ENCODE measurements around the gene HNRNPF.
"Not testable (repeated sequence)": the region's sequence is repeated elsewhere in the genome, so short reads cannot be mapped to it uniquely, and the experiment has no call there.

DNA sequence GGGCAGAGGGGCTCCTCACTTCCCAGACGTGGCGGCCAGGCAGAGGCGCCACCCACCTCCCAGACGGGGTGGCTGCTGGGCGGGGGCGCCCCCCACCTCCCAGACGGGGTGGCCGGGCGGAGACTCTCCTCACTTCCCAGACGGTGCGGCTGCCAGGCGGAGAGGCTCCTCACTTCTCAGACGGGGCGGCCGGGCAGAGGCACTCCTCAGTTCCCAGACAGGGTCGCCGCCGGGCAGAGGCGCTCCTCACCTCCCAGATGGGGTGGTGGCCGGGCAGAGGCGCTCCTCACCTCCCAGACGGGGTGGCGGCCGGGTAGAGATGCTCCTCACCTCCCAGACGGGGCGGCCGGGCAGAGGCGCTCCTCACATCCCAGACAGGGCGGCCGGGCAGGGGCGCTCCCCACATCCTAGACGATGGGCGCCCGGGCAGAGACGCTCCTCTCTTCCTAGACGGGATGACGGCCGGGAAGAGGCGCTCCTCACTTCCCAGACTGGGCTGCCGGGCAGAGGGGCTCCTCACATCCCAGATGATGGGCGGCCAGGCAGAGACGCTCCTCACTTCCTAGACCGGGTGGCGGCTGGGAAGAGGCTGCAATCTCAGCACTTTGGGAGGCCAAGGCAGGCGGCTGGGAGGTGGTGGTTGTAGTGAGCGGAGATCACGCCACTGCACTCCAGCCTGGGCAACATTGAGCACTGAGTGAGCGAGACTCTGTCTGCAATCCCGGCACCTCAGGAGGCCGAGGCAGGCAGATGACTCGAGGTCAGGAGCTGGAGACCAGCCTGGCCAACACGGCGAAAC lies 37.4 kb upstream of the HNRNPF start:
- TF ChIP-seq, protein P1, sequence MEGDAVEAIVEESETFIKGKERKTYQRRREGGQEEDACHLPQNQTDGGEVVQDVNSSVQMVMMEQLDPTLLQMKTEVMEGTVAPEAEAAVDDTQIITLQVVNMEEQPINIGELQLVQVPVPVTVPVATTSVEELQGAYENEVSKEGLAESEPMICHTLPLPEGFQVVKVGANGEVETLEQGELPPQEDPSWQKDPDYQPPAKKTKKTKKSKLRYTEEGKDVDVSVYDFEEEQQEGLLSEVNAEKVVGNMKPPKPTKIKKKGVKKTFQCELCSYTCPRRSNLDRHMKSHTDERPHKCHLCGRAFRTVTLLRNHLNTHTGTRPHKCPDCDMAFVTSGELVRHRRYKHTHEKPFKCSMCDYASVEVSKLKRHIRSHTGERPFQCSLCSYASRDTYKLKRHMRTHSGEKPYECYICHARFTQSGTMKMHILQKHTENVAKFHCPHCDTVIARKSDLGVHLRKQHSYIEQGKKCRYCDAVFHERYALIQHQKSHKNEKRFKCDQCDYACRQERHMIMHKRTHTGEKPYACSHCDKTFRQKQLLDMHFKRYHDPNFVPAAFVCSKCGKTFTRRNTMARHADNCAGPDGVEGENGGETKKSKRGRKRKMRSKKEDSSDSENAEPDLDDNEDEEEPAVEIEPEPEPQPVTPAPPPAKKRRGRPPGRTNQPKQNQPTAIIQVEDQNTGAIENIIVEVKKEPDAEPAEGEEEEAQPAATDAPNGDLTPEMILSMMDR (IDR thresholded peaks at IDR 0.05), result not testable (repeated sequence)
- not testable (repeated sequence) for TF ChIP-seq EZH2, EZH2phosphoT487 (IDR thresholded peaks at IDR 0.05)

All from neural progenitor cell (in vitro differentiated cells).